ENCODE measurements around the gene HDAC1. TPM values are rescaled to one million over a fixed set of nuclear protein-coding genes. Genes with fewer than 3 reads are reported as not detected.

HDAC1 gene
- total and polyA plus RNA-seq, 2 of the 13 experiments (the other 11 are each of a cell fraction or from before 2014, with no cell fraction given) = 93.5 to 189 TPM

- peak; percentile 80 for TF ChIP-seq PRDM10 (CRISPR knock-in tag; IDR thresholded peaks at IDR 0.05; ENCODE audit: low read depth)
- TF ChIP-seq ETS1 (CRISPR knock-in tag; IDR thresholded peaks at IDR 0.05) = no peak
- no peak for TF ChIP-seq DMTF1 (CRISPR knock-in tag; IDR thresholded peaks at IDR 0.05)
- TF ChIP-seq KAT7 (CRISPR knock-in tag; IDR thresholded peaks at IDR 0.05; ENCODE audit: borderline replicate concordance) = no peak
- no peak for TF ChIP-seq SNRNP70 (IDR thresholded peaks at IDR 0.05; ENCODE audit: low read depth, low read length)
- peak; percentile 59; the same call in 1 of the 2 replicates for TF ChIP-seq TGIF2 (CRISPR knock-in tag; IDR thresholded peaks at IDR 0.05)
- TF ChIP-seq SMYD3 (CRISPR knock-in tag; IDR thresholded peaks at IDR 0.05) = no peak
- TF ChIP-seq IRF2 (CRISPR knock-in tag; IDR thresholded peaks at IDR 0.05) = peak; percentile 58; the same call in 1 of the 2 replicates
- TF ChIP-seq SIN3A (IDR thresholded peaks at IDR 0.05; ENCODE audit: borderline replicate concordance, low read depth, low read length) = no peak
- TF ChIP-seq ZSCAN12 (CRISPR knock-in tag; IDR thresholded peaks at IDR 0.05) = no peak
- no peak for TF ChIP-seq RFX3 (CRISPR knock-in tag; IDR thresholded peaks at IDR 0.05)
- no peak for TF ChIP-seq ZSCAN9 (CRISPR knock-in tag; IDR thresholded peaks at IDR 0.05; ENCODE audit: borderline replicate concordance)
- no peak for TF ChIP-seq ZFYVE20 (CRISPR knock-in tag; IDR thresholded peaks at IDR 0.05; ENCODE audit: borderline replicate concordance, low read depth)
- TF ChIP-seq RNF2 (conservative IDR thresholded peaks at IDR 0.05; ENCODE audit: low read depth) = no peak
- TF ChIP-seq ZBTB39 (CRISPR knock-in tag; IDR thresholded peaks at IDR 0.05) = no peak
- no peak for TF ChIP-seq ZNF737 (CRISPR knock-in tag; IDR thresholded peaks at IDR 0.05; ENCODE audit: borderline replicate concordance)
- no peak for TF ChIP-seq KLF13 (CRISPR knock-in tag; IDR thresholded peaks at IDR 0.05)
- no peak for TF ChIP-seq REXO4 (CRISPR knock-in tag; IDR thresholded peaks at IDR 0.05; ENCODE audit: borderline replicate concordance)
Observed at GRCh38 chr1:32247983-32248889, 43.6 kb upstream of the HDAC1 start (continued).

All from HepG2 (cell line).